H1 (cell line): ENCODE measurements around the gene OGFR. TPM values are rescaled to one million over a fixed set of nuclear protein-coding genes. Genes with fewer than 3 reads are reported as not detected.

Source experiments
- CTCF ChIA-PET: fragments of 300-600 bp; sonication (Branson Sonifier 250); formaldehyde crosslinking; loops from one replicate; lab custom pipeline; 2021; ENCODE audit not compliant: partially characterized antibody; lab: Charles Lee
- POLR2A ChIA-PET: fragments of 300-600 bp; sonication (Branson Sonifier 250); formaldehyde crosslinking; loops from one replicate; lab custom pipeline; 2021; ENCODE audit warnings: inconsistent platforms; ENCODE audit not compliant: partially characterized antibody; lab: Charles Lee
- DNase-seq, 2 experiments: peaks; one replicate each; pipeline versions ENCODE4 v3.0.0 to v3.0.0-alpha.2; 2010 to 2022; ENCODE audit warnings: low spot score in 2 of 2, low read depth in 1 of 2, mixed read lengths in 1 of 2
- FAIRE-seq: peaks from 2 replicates; lab custom pipeline; 2011; peaks lifted over from hg19 to GRCh38; lab: Jason Lieb, UNC
- H2AFZ ChIP-seq: 2 replicates; pipeline ENCODE4 v1.8.1; 2012; ENCODE audit warnings: low read length, inconsistent platforms
- H2AK5ac ChIP-seq: 2 replicates; pipeline ENCODE4 v1.6.1; 2013; ENCODE audit warnings: low read depth, low read length
- H2BK120ac ChIP-seq: replicated peaks from 2 replicates; pipeline ENCODE3; 2013; ENCODE audit warnings: low read depth, low read length, inconsistent platforms
- H2BK12ac ChIP-seq: 2 replicates; pipeline ENCODE4 v1.6.1; 2013; ENCODE audit warnings: low read depth, low read length
- H2BK15ac ChIP-seq: 2 replicates; pipeline ENCODE4 v1.6.1; 2013; ENCODE audit warnings: low read length
- H2BK20ac ChIP-seq: 2 replicates; pipeline ENCODE4 v1.6.1; 2013; ENCODE audit warnings: low read length
- H2BK5ac ChIP-seq: 2 replicates; pipeline ENCODE4 v1.6.1; 2013; ENCODE audit warnings: low read depth, low read length
- H3K14ac ChIP-seq: 2 replicates; pipeline ENCODE4 v1.6.1; 2013; ENCODE audit warnings: inconsistent platforms; ENCODE audit not compliant: insufficient read length
- H3K18ac ChIP-seq: 2 replicates; pipeline ENCODE4 v1.6.1; 2013; ENCODE audit warnings: low read length; ENCODE audit errors: extremely low read depth
- H3K23ac ChIP-seq: 2 replicates; pipeline ENCODE4 v1.6.1; 2013; ENCODE audit warnings: inconsistent platforms; ENCODE audit not compliant: insufficient read length
- H3K23me2 ChIP-seq: 2 replicates; pipeline ENCODE4 v1.6.1; 2013; ENCODE audit warnings: low read depth, low read length
- H3K27ac ChIP-seq: 2 replicates; pipeline ENCODE4 v1.6.1; 2011; ENCODE audit warnings: low read depth, low read length, inconsistent platforms
- H3K27me3 ChIP-seq, 4 experiments: replicated peaks in 1 of 4; 1 replicate in 1 of 4; 2 replicates in 3 of 4; pipeline versions ENCODE4 v1.6.1 to v1.8.1; 2011 to 2013; ENCODE audit warnings: low read length in 3 of 4, mild to moderate bottlenecking in 3 of 4, inconsistent platforms in 2 of 4, mixed read lengths in 2 of 4, moderate library complexity in 1 of 4; ENCODE audit not compliant: control insufficient read depth in 3 of 4, insufficient read depth in 3 of 4; ENCODE audit errors: extremely low read depth in 1 of 4
- H3K36me3 ChIP-seq, 4 experiments: 2 replicates each; pipeline versions ENCODE4 v1.6.1 to v1.8.1; 2011 to 2013; ENCODE audit warnings: mild to moderate bottlenecking in 4 of 4, low read length in 3 of 4, moderate library complexity in 2 of 4, control low read depth in 1 of 4, inconsistent platforms in 1 of 4; ENCODE audit not compliant: insufficient read depth in 4 of 4, control insufficient read depth in 2 of 4
- H3K4ac ChIP-seq: replicated peaks from 2 replicates; pipeline ENCODE3; 2013; ENCODE audit warnings: low read length, low read depth, mixed read lengths, inconsistent platforms; ENCODE audit not compliant: insufficient read length
- H3K4me1 ChIP-seq, 4 experiments: replicated peaks in 1 of 4; 1 replicate in 1 of 4; 2 replicates in 3 of 4; pipeline versions ENCODE4 v1.6.1 to v1.8.1; 2011 to 2013; ENCODE audit warnings: low read length in 3 of 4, inconsistent platforms in 2 of 4, mixed read lengths in 1 of 4; ENCODE audit not compliant: insufficient read depth in 4 of 4, control insufficient read depth in 3 of 4
- H3K4me2 ChIP-seq, 2 experiments: 2 replicates each; pipeline versions ENCODE4 v1.6.1 to v1.8.1; 2011 to 2013; ENCODE audit warnings: low read depth in 2 of 2, low read length in 2 of 2, control low read depth in 1 of 2, inconsistent platforms in 1 of 2, mild to moderate bottlenecking in 1 of 2; ENCODE audit not compliant: insufficient read depth in 1 of 2
- H3K4me3 ChIP-seq, 4 experiments: fragments of 200-600, 300-600 bp in 1 of 4; sonication (generic), shearing (Covaris generic), sonication (Bioruptor Twin) in 1 of 4; 2 replicates each; pipeline versions ENCODE4 v1.5.1 to v1.8.1; 2011 to 2016; ENCODE audit warnings: low read length in 4 of 4, low read depth in 3 of 4, control low read depth in 2 of 4, inconsistent platforms in 2 of 4, mild to moderate bottlenecking in 2 of 4, mixed read lengths in 1 of 4, moderate library complexity in 1 of 4; ENCODE audit not compliant: insufficient read depth in 2 of 4; ENCODE audit errors: extremely low read depth in 1 of 4
- H3K56ac ChIP-seq: replicated peaks from 2 replicates; pipeline ENCODE3; 2013; ENCODE audit warnings: low read depth, mild to moderate bottlenecking, mixed read lengths, low read length, inconsistent platforms; ENCODE audit not compliant: insufficient read length
- H3K79me1 ChIP-seq: 2 replicates; pipeline ENCODE4 v1.6.1; 2013; ENCODE audit warnings: low read depth, low read length, control low read depth
- H3K79me2 ChIP-seq, 2 experiments: 2 replicates each; pipeline versions ENCODE4 v1.6.1 to v1.8.1; 2012 to 2013; ENCODE audit warnings: low read length in 2 of 2, mild to moderate bottlenecking in 2 of 2, inconsistent platforms in 1 of 2; ENCODE audit not compliant: insufficient read depth in 2 of 2, control insufficient read depth in 1 of 2
- H3K9ac ChIP-seq, 4 experiments: replicated peaks in 1 of 4; 1 replicate in 1 of 4; 2 replicates in 3 of 4; pipeline versions ENCODE4 v1.6.1 to v1.8.1; 2011 to 2013; ENCODE audit warnings: low read depth in 3 of 4, low read length in 3 of 4, control low read depth in 2 of 4, mild to moderate bottlenecking in 2 of 4, moderate library complexity in 2 of 4, inconsistent platforms in 1 of 4; ENCODE audit errors: extremely low read depth in 1 of 4
- H3K9me3 ChIP-seq, 2 experiments: 2 replicates each; pipeline versions ENCODE4 v1.6.1 to v1.8.1; 2012 to 2013; ENCODE audit warnings: mild to moderate bottlenecking in 2 of 2, moderate library complexity in 2 of 2, control low read depth in 1 of 2, inconsistent platforms in 1 of 2, low read depth in 1 of 2, low read length in 1 of 2, mixed read lengths in 1 of 2; ENCODE audit not compliant: insufficient read depth in 2 of 2
- H4K20me1 ChIP-seq, 2 experiments: replicated peaks in 1 of 2; 2 replicates each; pipeline versions ENCODE3 to v1.8.1; 2011 to 2013; ENCODE audit warnings: inconsistent platforms in 2 of 2, low read length in 2 of 2, mild to moderate bottlenecking in 1 of 2; ENCODE audit not compliant: insufficient read depth in 2 of 2, control insufficient read depth in 1 of 2
- H4K5ac ChIP-seq: 2 replicates; pipeline ENCODE4 v1.6.1; 2013; ENCODE audit warnings: low read length, low read depth, mixed read lengths, inconsistent platforms; ENCODE audit not compliant: insufficient read length
- H4K8ac ChIP-seq: 2 replicates; pipeline ENCODE4 v1.8.0; 2013; ENCODE audit warnings: mild to moderate bottlenecking, moderate library complexity, low read length, inconsistent platforms; ENCODE audit not compliant: insufficient read depth; ENCODE audit errors: extremely low read depth
- H4K91ac ChIP-seq: replicated peaks from 2 replicates; pipeline ENCODE3; 2013; ENCODE audit warnings: low read length, mixed read lengths, inconsistent platforms; ENCODE audit not compliant: insufficient read length
- ATF2 ChIP-seq: IDR thresholded peaks from 2 replicates; pipeline ENCODE4 v1.6.1; 2012; ENCODE audit warnings: low read length, inconsistent platforms
- HDAC6 ChIP-seq: IDR thresholded peaks from one replicate; pipeline ENCODE4 v1.7.1; 2012; ENCODE audit warnings: low read depth, mild to moderate bottlenecking, inconsistent platforms, low read length, moderate library complexity
- NANOG ChIP-seq: IDR thresholded peaks from 2 replicates; pipeline ENCODE4 v1.6.1; 2011; ENCODE audit warnings: low read length, low read depth, mild to moderate bottlenecking, inconsistent platforms; ENCODE audit not compliant: insufficient read depth, poor library complexity, severe bottlenecking
- SRF ChIP-seq: IDR thresholded peaks from 2 replicates; pipeline ENCODE4 v1.6.1; 2011; ENCODE audit warnings: mild to moderate bottlenecking, low read depth, low read length, moderate library complexity
- SUZ12 ChIP-seq: fragments of 200-600 bp; sonication (generic); IDR thresholded peaks from 2 replicates; pipeline ENCODE4 v1.6.1; 2012; ENCODE audit warnings: mild to moderate bottlenecking, inconsistent platforms, low read length, moderate library complexity, mixed read lengths
- TAF1 ChIP-seq: IDR thresholded peaks from 2 replicates; pipeline ENCODE4 v1.6.1; 2011; ENCODE audit warnings: mild to moderate bottlenecking, low read depth, low read length
- TBP ChIP-seq: IDR thresholded peaks from 2 replicates; pipeline ENCODE4 v1.6.1; 2011; ENCODE audit warnings: low read depth, low read length, improper control_type of control experiment
- WGBS, 2 experiments: shearing (Covaris generic) in 1 of 2; methylation state at CpG; one replicate each; pipeline versions ENCODE4 v1.1.6 to v1.1.7; 2013 to 2015; ENCODE audit warnings: low lambda C conversion rate in 2 of 2, mixed read lengths in 2 of 2, inconsistent platforms in 1 of 2, low coverage in 1 of 2, missing lambda C conversion rate in 1 of 2; ENCODE audit not compliant: insufficient replicate concordance in 2 of 2, insufficient coverage in 1 of 2, insufficient read length in 1 of 2; ENCODE audit errors: extremely low coverage in 1 of 2, missing lambda C conversion rate in 1 of 2; 5-methylcytosine and 5-hydroxymethylcytosine counted together
- polyA plus RNA-seq, 7 experiments: library from polyadenylated mRNA; depleted of rRNA in 3 of 7; stranded (reverse) in 5 of 7; unstranded in 2 of 7; fragments of >200 nt in 5 of 7; fragments of 200-250 nt in 2 of 7; gene quantifications; 1 replicate in 5 of 7; 2 replicates in 1 of 7; 4 replicates in 1 of 7; pipeline versions ENCODE4 v1.2.1 to v1.2.3, GENCODE V29; 2011 to 2013; ENCODE audit warnings: missing spikeins in 2 of 7, mixed read lengths in 2 of 7
- total RNA-seq: library from RNA; stranded (reverse); fragmentation: NEBNext Ultra II Directional; extraction: Animal tissue kit (Norgen Biotek cat#: 25700); gene quantifications from 2 replicates; pipeline ENCODE4 v1.2.1, GENCODE V29; 2021

Gene OGFR
- total and polyA plus RNA-seq, 2 of the 8 experiments (the other 6 are each of a cell fraction or from before 2014, with no cell fraction given): 13.9 to 25.1 TPM

GRCh38 chr20:62830251-62830650 is 25.6 kb downstream of the OGFR start:
- Histone ChIP-seq H3K56ac (no peak overlapping the region), H2AK5ac (no peak overlapping the region), H2BK5ac (no peak overlapping the region), H3K36me3 (peaks cover 0 to 19% (median 4%) of the 10 kb centered on the region in 4 experiments; a peak in 5 of 8 replicates), H3K4me2 (no peak overlapping the region), H2AFZ (no peak overlapping the region), H3K23ac (no peak overlapping the region), H3K23me2 (no peaks in the 10 kb centered on the region), H3K18ac (no peak overlapping the region), H4K8ac (no peak overlapping the region), H2BK20ac (no peak overlapping the region), H2BK120ac (no peak overlapping the region), H3K14ac (no peak overlapping the region), H3K79me2 (no peaks in the 10 kb centered on the region), H4K20me1 (peaks cover 1 to 5% of the 10 kb centered on the region in 2 experiments), H3K27me3 (no peaks in the 10 kb centered on the region), H4K5ac (no peak overlapping the region), H3K4ac (no peak overlapping the region), H3K4me1 (peaks cover 0 to 10% (median under 1%) of the 10 kb centered on the region in 4 experiments; a peak in 3 of 7 replicates), H3K9ac (no peak overlapping the region), H3K27ac (no peak overlapping the region; the same call in 1 of the 2 replicates), H2BK12ac (no peak overlapping the region), H4K91ac (no peak overlapping the region), H3K9me3 (no peaks in the 10 kb centered on the region), H3K4me3 (no peak overlapping the region), H2BK15ac (no peak overlapping the region), H3K79me1 (no peaks in the 10 kb centered on the region)
- FAIRE-seq: no peak
- TF ChIP-seq TBP (no peak), ATF2 (no peak), SUZ12 (no peak), NANOG (no peak), TAF1 (no peak), HDAC6 (no peak), SRF (no peak)
- WGBS, 2 experiments: 92% methylated on average over 8 of the region's 14 CpGs; no CpG with 5 or more reads in 1 of the 2 experiments
- ChIA-PET CTCF (interaction anchor here (1.2 to 3.8 kb wide), 2 partner anchors 7 to 25 kb away, joined by 3 to 22 read pairs; no protein-coding TSS in a partner anchor), POLR2A (interaction anchor here (3.3 kb wide), 1 partner anchor 13 kb away, joined by 22 read pairs; the partner anchor contains the start of gene COL9A3)
- no peak for DNase-seq
